Measurements from ENCODE around the gene ZC3H14. TPM values are rescaled to one million over a fixed set of nuclear protein-coding genes. Genes with fewer than 3 reads are reported as not detected.

ZC3H14 gene
- total RNA-seq, 4 donors from 2014 or later: 34.0 to 49.5 (median 42.4) TPM

- TF ChIP-seq POLR2A (IDR thresholded peaks at IDR 0.05) (no peak), CTCF (IDR thresholded peaks at IDR 0.05 in 4 of 5, conservative IDR thresholded peaks at IDR 0.05 in 1 of 5) (no peak)
- Histone ChIP-seq H3K36me3 (peaks cover 0 to 80% of the 10 kb centered on the region in 2 donors), H3K27me3 (no peaks in the 10 kb centered on the region), H3K9me3 (no peaks in the 10 kb centered on the region), H3K4me3 (no peak overlapping the region), H3K4me1 (no peaks in the 10 kb centered on the region), H3K27ac (no peak overlapping the region)
- ATAC-seq (no peak), DNase-seq (no peak)
- intact Hi-C loops (cut with DNase I; ENCODE audit: low total_unique reads): no loop called here
- in situ Hi-C loops (cut with MboI; ENCODE audit: low sequenced_read_pairs in 4 of 4): no loop called here
Measured at GRCh38 chr14:88604212-88604611, 41.4 kb downstream of the ZC3H14 start.

- no peaks in the 10 kb centered on the region for H3K9me3 ChIP-seq
- H3K4me1 ChIP-seq: no peaks in the 10 kb centered on the region
- no peak for TF ChIP-seq CTCF (IDR thresholded peaks at IDR 0.05 in 4 of 5, conservative IDR thresholded peaks at IDR 0.05 in 1 of 5)
- TF ChIP-seq POLR2A (IDR thresholded peaks at IDR 0.05): no peak
- DNase-seq (no peak), ATAC-seq (no peak)
- intact Hi-C loops (cut with DNase I; ENCODE audit: low total_unique reads): no loop called here
- H3K4me3 ChIP-seq: no peak overlapping the region
- no peak overlapping the region for H3K27ac ChIP-seq
- H3K36me3 ChIP-seq: peaks cover under 1 to 78% of the 10 kb centered on the region in 2 donors
- no peaks in the 10 kb centered on the region for H3K27me3 ChIP-seq
- in situ Hi-C loops (cut with MboI; ENCODE audit: low sequenced_read_pairs in 4 of 4): no loop called here
Measured at GRCh38 chr14:88605594-88605993, 42.8 kb downstream of the ZC3H14 start.

- peaks cover 9 to 78% of the 10 kb centered on the region in 2 donors for H3K36me3 ChIP-seq
- no peak for DNase-seq
- H3K27me3 ChIP-seq: no peaks in the 10 kb centered on the region
- H3K27ac ChIP-seq: no peak overlapping the region
- intact Hi-C loops (cut with DNase I; ENCODE audit: low total_unique reads) (no loop called here), in situ Hi-C loops (cut with MboI; ENCODE audit: low sequenced_read_pairs in 4 of 4) (no loop called here)
- H3K9me3 ChIP-seq: no peaks in the 10 kb centered on the region
- H3K4me3 ChIP-seq: no peak overlapping the region
- no peak for ATAC-seq
- H3K4me1 ChIP-seq: no peaks in the 10 kb centered on the region
- no peak for TF ChIP-seq CTCF (IDR thresholded peaks at IDR 0.05 in 4 of 5, conservative IDR thresholded peaks at IDR 0.05 in 1 of 5)
- TF ChIP-seq POLR2A (IDR thresholded peaks at IDR 0.05): no peak
Measured at GRCh38 chr14:88607829-88608228, 45.0 kb downstream of the ZC3H14 start.

GRCh38 chr14:88611878-88612277 is 49.0 kb downstream of the ZC3H14 start:
- TF ChIP-seq POLR2A (IDR thresholded peaks at IDR 0.05): no peak
- no peak for TF ChIP-seq CTCF (IDR thresholded peaks at IDR 0.05 in 4 of 5, conservative IDR thresholded peaks at IDR 0.05 in 1 of 5)
- in situ Hi-C loops (cut with MboI; ENCODE audit: low sequenced_read_pairs in 4 of 4) (no loop called here), intact Hi-C loops (cut with DNase I; ENCODE audit: low total_unique reads) (no loop called here)
- Histone ChIP-seq H3K9me3 (no peaks in the 10 kb centered on the region), H3K27ac (no peak overlapping the region), H3K4me3 (no peak overlapping the region), H3K4me1 (peaks cover 0 to 4% of the 10 kb centered on the region in 2 donors), H3K36me3 (peaks cover 9 to 58% of the 10 kb centered on the region in 2 donors), H3K27me3 (no peaks in the 10 kb centered on the region)
- DNase-seq (no peak), ATAC-seq (no peak)

GRCh38 chr14:88612981-88613380 is 50.1 kb downstream of the ZC3H14 start:
- Histone ChIP-seq H3K27me3 (no peaks in the 10 kb centered on the region), H3K27ac (no peak overlapping the region), H3K4me3 (no peak overlapping the region), H3K9me3 (no peaks in the 10 kb centered on the region), H3K4me1 (peaks cover 0 to 4% of the 10 kb centered on the region in 2 donors), H3K36me3 (peaks cover 9 to 51% of the 10 kb centered on the region in 2 donors)
- ATAC-seq (no peak), DNase-seq (no peak)
- in situ Hi-C loops (cut with MboI; ENCODE audit: low sequenced_read_pairs in 4 of 4): no loop called here
- intact Hi-C loops (cut with DNase I; ENCODE audit: low total_unique reads): no loop called here
- no peak for TF ChIP-seq CTCF (IDR thresholded peaks at IDR 0.05 in 4 of 5, conservative IDR thresholded peaks at IDR 0.05 in 1 of 5)
